GM12878 (cell line): ENCODE data around the gene REPIN1. TPM values are rescaled to one million over a fixed set of nuclear protein-coding genes. Genes with fewer than 3 reads are reported as not detected.

ENCODE experiments used
- ATAC-seq: fragments of 200-7000 bp; cut with Tn5 transposase; 3 replicates; pipeline ENCODE4 v1.9.1; 2020; ENCODE audit warnings: mild to moderate bottlenecking, moderate library complexity
- BruUV-seq: library from RNA; stranded (reverse); fragments of 400-500 nt; replicated peaks from 2 replicates; lab custom pipeline; 2021; lab: Mats Ljungman, UMichigan
- CTCF ChIA-PET: fragments of 300-600 bp; sonication (Branson Sonifier 250); formaldehyde crosslinking; extraction: SDS; loops from one replicate; lab custom pipeline; 2021; ENCODE audit warnings: inconsistent platforms; lab: Yijun Ruan, JAX
- POLR2A ChIA-PET: fragments of 350-600 bp; formaldehyde crosslinking; extraction: SDS; loops from one replicate; lab custom pipeline; 2021; ENCODE audit warnings: inconsistent platforms; lab: Charles Lee
- RAD21 ChIA-PET: fragments of 300-600 bp; sonication (Branson Sonifier 250); formaldehyde crosslinking; loops from one replicate; lab custom pipeline; 2023; ENCODE audit warnings: antibody characterized with exemption; ENCODE audit not compliant: unreplicated experiment; lab: Charles Lee
- SMC1A ChIA-PET: fragments of 300-600 bp; sonication (Branson Sonifier 250); formaldehyde crosslinking; loops from one replicate; lab custom pipeline; 2023; ENCODE audit not compliant: unreplicated experiment, uncharacterized antibody; lab: Charles Lee
- DNase-seq: peaks from one replicate; pipeline ENCODE4 v3.0.0-alpha.2; 2011; ENCODE audit warnings: low read depth, low spot score
- FAIRE-seq: peaks from 3 replicates; lab custom pipeline; 2011; peaks lifted over from hg19 to GRCh38; lab: Jason Lieb, UNC
- H2AFZ ChIP-seq: 2 replicates; pipeline ENCODE4 v1.6.0; 2011; ENCODE audit warnings: low read depth, low read length, control low read depth; ENCODE audit not compliant: control insufficient read depth
- H3K27ac ChIP-seq: 2 replicates; pipeline ENCODE4 v1.5.1; 2011; ENCODE audit warnings: control low read depth; ENCODE audit not compliant: control insufficient read depth, insufficient read depth
- H3K27me3 ChIP-seq, 2 experiments: replicated peaks in 1 of 2; 2 replicates each; pipeline versions ENCODE4 v1.6.0 to v1.6.1; 2011; ENCODE audit warnings: low read length in 1 of 2; ENCODE audit not compliant: control insufficient read depth in 2 of 2, insufficient read depth in 2 of 2
- H3K36me3 ChIP-seq, 2 experiments: 2 replicates each; pipeline ENCODE4 v1.5.1; 2011; ENCODE audit warnings: low read length in 1 of 2; ENCODE audit not compliant: control insufficient read depth in 2 of 2, insufficient read depth in 2 of 2
- H3K4me1 ChIP-seq: 2 replicates; pipeline ENCODE4 v1.6.1; 2011; ENCODE audit warnings: mild to moderate bottlenecking, low read length, moderate library complexity, mixed read lengths; ENCODE audit not compliant: control insufficient read depth, insufficient read depth
- H3K4me2 ChIP-seq: 2 replicates; pipeline ENCODE4 v1.6.0; 2011; ENCODE audit warnings: control low read depth; ENCODE audit not compliant: control insufficient read depth, insufficient read depth
- H3K4me3 ChIP-seq: fragments of 200-600 bp; sonication (generic); 2 replicates; pipeline ENCODE4 v1.5.1; 2016
- H3K79me2 ChIP-seq: 2 replicates; pipeline ENCODE4 v1.6.0; 2011; ENCODE audit warnings: low read length; ENCODE audit not compliant: control insufficient read depth, insufficient read depth
- H3K9ac ChIP-seq: 2 replicates; pipeline ENCODE4 v1.8.0; 2011; ENCODE audit warnings: low read length, control low read depth, mixed read lengths; ENCODE audit not compliant: control insufficient read depth, insufficient read depth
- H3K9me3 ChIP-seq: replicated peaks from 3 replicates; pipeline ENCODE4 v1.5.1; 2011; ENCODE audit warnings: mild to moderate bottlenecking, low read length; ENCODE audit not compliant: control insufficient read depth, insufficient read depth
- H4K20me1 ChIP-seq: 2 replicates; pipeline ENCODE4 v1.6.0; 2011; ENCODE audit not compliant: control insufficient read depth, insufficient read depth
- CREB1 ChIP-seq: IDR thresholded peaks from 2 replicates; pipeline ENCODE4 v1.6.1; 2012; ENCODE audit warnings: low read depth, mild to moderate bottlenecking, inconsistent platforms
- IRF4 ChIP-seq: IDR thresholded peaks from 2 replicates; pipeline ENCODE4 v1.6.1; 2011; ENCODE audit warnings: low read depth, low read length
- MYB ChIP-seq: fragments of 150-350 bp; IDR thresholded peaks from 2 replicates; pipeline ENCODE4 v1.6.1; 2014; ENCODE audit warnings: mild to moderate bottlenecking, low read depth, low read length, borderline replicate concordance
- NFYB ChIP-seq: IDR thresholded peaks from 2 replicates; pipeline ENCODE4 v1.6.1; 2011; ENCODE audit warnings: low read depth, mild to moderate bottlenecking, low read length, improper control_type of control experiment, moderate library complexity; ENCODE audit not compliant: insufficient read depth
- POU2F2 ChIP-seq: IDR thresholded peaks from 3 replicates; pipeline ENCODE4 v1.6.1; 2011; ENCODE audit warnings: low read depth, mild to moderate bottlenecking, low read length, borderline replicate concordance
- RCOR1 ChIP-seq: conservative IDR thresholded peaks from 2 replicates; pipeline ENCODE4 v1.6.1; 2012; ENCODE audit warnings: low read depth, low read length, improper control_type of control experiment
- SMAD1 ChIP-seq: fragments of 450-650 bp; IDR thresholded peaks from 2 replicates; pipeline ENCODE4 v1.6.1; 2018; ENCODE audit warnings: mild to moderate bottlenecking, low read depth; ENCODE audit not compliant: partially characterized antibody
- SREBF2 ChIP-seq: IDR thresholded peaks from 2 replicates; pipeline ENCODE4 v1.6.1; 2012; ENCODE audit warnings: mild to moderate bottlenecking, low read length
- STAT1 ChIP-seq: fragments of 450-650 bp; conservative IDR thresholded peaks from 2 replicates; pipeline ENCODE4 v1.6.1; 2014; ENCODE audit warnings: antibody characterized with exemption, mild to moderate bottlenecking
- SUZ12 ChIP-seq: fragments of 200-600 bp; sonication (generic); IDR thresholded peaks from one replicate; pipeline ENCODE4 v1.6.1; 2018; ENCODE audit warnings: antibody characterized with exemption, mild to moderate bottlenecking; ENCODE audit not compliant: unreplicated experiment
- WGBS: methylation state at CpG from one replicate; pipeline ENCODE4 v1.1.6; 2016; ENCODE audit warnings: low lambda C conversion rate; ENCODE audit not compliant: insufficient replicate concordance, insufficient coverage; ENCODE audit errors: missing lambda C conversion rate; 5-methylcytosine and 5-hydroxymethylcytosine counted together
- in situ Hi-C: fragments of 300-500 bp; cut with MboI; formaldehyde crosslinking; loops from 9 replicates; pipeline ENCODE4 v1.14.3; 2018; ENCODE audit warnings: mixed read lengths
- intact Hi-C: fragments of 100-400 bp; cut with micrococcal nuclease; formaldehyde crosslinking; loops from one replicate; pipeline ENCODE4 v1.14.2; 2022; ENCODE audit not compliant: unreplicated experiment
- polyA plus RNA-seq, 11 experiments: library from polyadenylated mRNA; depleted of rRNA in 4 of 11; unstranded in 6 of 11; stranded (reverse) in 5 of 11; fragments of >200 nt; fragmentation: Nextera tagmentation in 4 of 11; fragmentation: Illumina TruSeq in 1 of 11; extraction: Ambion mirVana in 4 of 11; extraction: Trizol in 1 of 11; gene quantifications; 1 replicate in 1 of 11; 2 replicates in 10 of 11; pipeline versions ENCODE4 v1.2.1 to v1.2.3, GENCODE V29; 2011 to 2016; ENCODE audit warnings: inconsistent platforms in 2 of 11, missing spikeins in 2 of 11, low read depth in 1 of 11
- total RNA-seq, 4 experiments: library from RNA; depleted of rRNA in 3 of 4; stranded (reverse); fragments of >200 nt in 3 of 4; fragmentation: Illumina TruSeq in 1 of 4; extraction: Trizol in 1 of 4; gene quantifications; 2 replicates each; pipeline versions ENCODE4 v1.2.1 to v1.2.3, GENCODE V29; 2013 to 2021
- TF ChIP-seq, protein P1 (sequence below): IDR thresholded peaks from 2 replicates; pipeline ENCODE4 v1.6.1; 2011; ENCODE audit warnings: borderline replicate concordance, low read depth, mild to moderate bottlenecking, moderate library complexity, mixed read lengths, low read length; ENCODE audit not compliant: insufficient read depth; ENCODE audit errors: extremely low read length
- TF ChIP-seq, protein P2 (sequence below): fragments of 450-650 bp; formaldehyde crosslinking; IDR thresholded peaks from 2 replicates; pipeline ENCODE4 v1.5.0; 2022; ENCODE audit warnings: mild to moderate bottlenecking, missing genetic modification characterization
- TF ChIP-seq, protein P3 (sequence below): fragments of 450-650 bp; IDR thresholded peaks from 2 replicates; pipeline ENCODE4 v1.6.1; 2018; ENCODE audit warnings: mild to moderate bottlenecking, low read depth, moderate library complexity; ENCODE audit not compliant: partially characterized antibody

REPIN1 gene
- total and polyA plus RNA-seq, 10 of the 15 experiments (the other 5 are each of a cell fraction or from before 2014, with no cell fraction given) = 5.1 to 172 (median 76.9) TPM

DNA sequence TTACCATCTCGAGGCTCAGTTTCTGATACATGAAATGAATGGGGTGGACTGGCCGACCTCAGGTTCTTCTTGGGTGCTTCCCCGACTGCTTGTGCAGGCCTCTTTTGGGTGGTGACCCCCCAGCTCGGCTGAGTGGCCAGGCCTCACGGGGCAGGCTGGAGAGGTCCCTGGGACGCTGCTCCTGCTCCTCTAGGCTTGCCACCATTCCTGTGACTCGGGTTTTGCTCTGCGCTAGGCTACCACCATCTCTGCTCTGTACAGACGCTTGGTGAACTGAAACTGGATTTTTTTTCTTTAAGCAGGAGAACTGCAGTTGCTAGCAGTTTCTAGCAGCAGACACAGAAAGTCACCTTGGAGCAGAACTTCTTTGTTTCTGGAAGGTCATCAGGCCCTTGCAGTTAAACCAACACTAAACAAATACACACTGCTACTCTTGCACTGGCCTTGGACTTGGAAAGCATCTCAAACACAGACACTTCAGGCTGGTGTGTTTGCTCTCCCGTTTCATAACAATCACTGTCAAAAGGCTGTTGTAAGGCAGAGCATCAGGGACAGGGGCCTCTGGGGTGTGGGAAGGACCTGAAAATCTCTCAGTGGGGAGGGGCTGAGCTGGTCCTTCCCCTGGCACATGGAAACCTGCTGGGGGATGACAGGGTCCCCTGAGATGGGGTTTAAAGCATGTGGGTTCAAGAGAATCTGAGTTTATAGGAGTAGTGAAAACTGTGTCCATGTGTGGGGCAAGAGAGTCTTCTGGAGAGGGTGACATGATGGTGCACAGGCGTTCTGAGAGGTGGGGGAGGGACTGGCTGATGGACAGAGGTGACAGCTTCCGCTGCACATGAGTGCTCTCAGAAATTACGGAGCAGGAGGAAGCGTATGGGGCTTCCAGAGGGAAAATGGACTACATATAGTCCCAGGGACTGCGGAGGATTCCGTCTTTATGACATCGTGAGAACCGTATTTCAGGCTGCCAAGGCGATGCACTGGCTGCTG lies 46.8 kb downstream of the REPIN1 start:
- FAIRE-seq (no peak), DNase-seq (no peak), ATAC-seq (no peak)
- no peaks in the 10 kb centered on the region for H3K79me2 ChIP-seq
- RAD21 ChIA-PET = interaction anchor here (0.8 kb wide), 1 partner anchor 37 kb away, joined by 3 read pairs; no protein-coding TSS in a partner anchor
- no peaks in the 10 kb centered on the region for H3K4me1 ChIP-seq
- WGBS = 81% methylated on average over 19 of the region's 19 CpGs
- H4K20me1 ChIP-seq = no peaks in the 10 kb centered on the region
- BruUV-seq = no TSS peak
- intact Hi-C loops = no loop called here
- no peak overlapping the region for H3K4me3 ChIP-seq
- no peaks in the 10 kb centered on the region for H3K9me3 ChIP-seq
- TF ChIP-seq RCOR1 (no peak), IRF4 (no peak), SREBF2 (no peak), NFYB (no peak), MYB (no peak), POU2F2 (no peak), CREB1 (no peak), SUZ12 (no peak), SMAD1 (no peak), STAT1 (no peak)
- TF ChIP-seq, protein P1, sequence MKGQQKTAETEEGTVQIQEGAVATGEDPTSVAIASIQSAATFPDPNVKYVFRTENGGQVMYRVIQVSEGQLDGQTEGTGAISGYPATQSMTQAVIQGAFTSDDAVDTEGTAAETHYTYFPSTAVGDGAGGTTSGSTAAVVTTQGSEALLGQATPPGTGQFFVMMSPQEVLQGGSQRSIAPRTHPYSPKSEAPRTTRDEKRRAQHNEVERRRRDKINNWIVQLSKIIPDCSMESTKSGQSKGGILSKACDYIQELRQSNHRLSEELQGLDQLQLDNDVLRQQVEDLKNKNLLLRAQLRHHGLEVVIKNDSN = no peak
- TF ChIP-seq, protein P2, sequence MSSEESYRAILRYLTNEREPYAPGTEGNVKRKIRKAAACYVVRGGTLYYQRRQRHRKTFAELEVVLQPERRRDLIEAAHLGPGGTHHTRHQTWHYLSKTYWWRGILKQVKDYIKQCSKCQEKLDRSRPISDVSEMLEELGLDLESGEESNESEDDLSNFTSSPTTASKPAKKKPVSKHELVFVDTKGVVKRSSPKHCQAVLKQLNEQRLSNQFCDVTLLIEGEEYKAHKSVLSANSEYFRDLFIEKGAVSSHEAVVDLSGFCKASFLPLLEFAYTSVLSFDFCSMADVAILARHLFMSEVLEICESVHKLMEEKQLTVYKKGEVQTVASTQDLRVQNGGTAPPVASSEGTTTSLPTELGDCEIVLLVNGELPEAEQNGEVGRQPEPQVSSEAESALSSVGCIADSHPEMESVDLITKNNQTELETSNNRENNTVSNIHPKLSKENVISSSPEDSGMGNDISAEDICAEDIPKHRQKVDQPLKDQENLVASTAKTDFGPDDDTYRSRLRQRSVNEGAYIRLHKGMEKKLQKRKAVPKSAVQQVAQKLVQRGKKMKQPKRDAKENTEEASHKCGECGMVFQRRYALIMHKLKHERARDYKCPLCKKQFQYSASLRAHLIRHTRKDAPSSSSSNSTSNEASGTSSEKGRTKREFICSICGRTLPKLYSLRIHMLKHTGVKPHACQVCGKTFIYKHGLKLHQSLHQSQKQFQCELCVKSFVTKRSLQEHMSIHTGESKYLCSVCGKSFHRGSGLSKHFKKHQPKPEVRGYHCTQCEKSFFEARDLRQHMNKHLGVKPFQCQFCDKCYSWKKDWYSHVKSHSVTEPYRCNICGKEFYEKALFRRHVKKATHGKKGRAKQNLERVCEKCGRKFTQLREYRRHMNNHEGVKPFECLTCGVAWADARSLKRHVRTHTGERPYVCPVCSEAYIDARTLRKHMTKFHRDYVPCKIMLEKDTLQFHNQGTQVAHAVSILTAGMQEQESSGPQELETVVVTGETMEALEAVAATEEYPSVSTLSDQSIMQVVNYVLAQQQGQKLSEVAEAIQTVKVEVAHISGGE = no peak
- TF ChIP-seq, protein P3, sequence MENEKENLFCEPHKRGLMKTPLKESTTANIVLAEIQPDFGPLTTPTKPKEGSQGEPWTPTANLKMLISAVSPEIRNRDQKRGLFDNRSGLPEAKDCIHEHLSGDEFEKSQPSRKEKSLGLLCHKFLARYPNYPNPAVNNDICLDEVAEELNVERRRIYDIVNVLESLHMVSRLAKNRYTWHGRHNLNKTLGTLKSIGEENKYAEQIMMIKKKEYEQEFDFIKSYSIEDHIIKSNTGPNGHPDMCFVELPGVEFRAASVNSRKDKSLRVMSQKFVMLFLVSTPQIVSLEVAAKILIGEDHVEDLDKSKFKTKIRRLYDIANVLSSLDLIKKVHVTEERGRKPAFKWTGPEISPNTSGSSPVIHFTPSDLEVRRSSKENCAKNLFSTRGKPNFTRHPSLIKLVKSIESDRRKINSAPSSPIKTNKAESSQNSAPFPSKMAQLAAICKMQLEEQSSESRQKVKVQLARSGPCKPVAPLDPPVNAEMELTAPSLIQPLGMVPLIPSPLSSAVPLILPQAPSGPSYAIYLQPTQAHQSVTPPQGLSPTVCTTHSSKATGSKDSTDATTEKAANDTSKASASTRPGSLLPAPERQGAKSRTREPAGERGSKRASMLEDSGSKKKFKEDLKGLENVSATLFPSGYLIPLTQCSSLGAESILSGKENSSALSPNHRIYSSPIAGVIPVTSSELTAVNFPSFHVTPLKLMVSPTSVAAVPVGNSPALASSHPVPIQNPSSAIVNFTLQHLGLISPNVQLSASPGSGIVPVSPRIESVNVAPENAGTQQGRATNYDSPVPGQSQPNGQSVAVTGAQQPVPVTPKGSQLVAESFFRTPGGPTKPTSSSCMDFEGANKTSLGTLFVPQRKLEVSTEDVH = no peak
- CTCF ChIA-PET = interaction anchor here (0.6 to 1.5 kb wide), 2 partner anchors 58 to 464 kb away, joined by 3 to 6 read pairs; no protein-coding TSS in a partner anchor
- no peaks in the 10 kb centered on the region for H3K27me3 ChIP-seq
- in situ Hi-C loops = loop anchor here (25.0 kb wide), 1 partner anchor 353 kb away; no protein-coding TSS in a partner anchor
- H3K9ac ChIP-seq = no peak overlapping the region
- H3K4me2 ChIP-seq = no peak overlapping the region
- SMC1A ChIA-PET = interaction anchor here (1.0 to 1.3 kb wide), 2 partner anchors 38 to 46 kb away, joined by 3 read pairs; no protein-coding TSS in a partner anchor
- POLR2A ChIA-PET = interaction anchor here (0.7 kb wide), 1 partner anchor 127 kb away, joined by 3 read pairs; no protein-coding TSS in a partner anchor
- no peak overlapping the region for H3K27ac ChIP-seq
- no peaks in the 10 kb centered on the region; a peak in 1 of 4 replicates for H3K36me3 ChIP-seq
- H2AFZ ChIP-seq = no peak overlapping the region
